ENCODE data around the gene GNAT3.

GNAT3 gene

GRCh38 chr7:80414331-80414730 is 97.5 kb downstream of the GNAT3 start:
- no peak for DNase-seq

DNA sequence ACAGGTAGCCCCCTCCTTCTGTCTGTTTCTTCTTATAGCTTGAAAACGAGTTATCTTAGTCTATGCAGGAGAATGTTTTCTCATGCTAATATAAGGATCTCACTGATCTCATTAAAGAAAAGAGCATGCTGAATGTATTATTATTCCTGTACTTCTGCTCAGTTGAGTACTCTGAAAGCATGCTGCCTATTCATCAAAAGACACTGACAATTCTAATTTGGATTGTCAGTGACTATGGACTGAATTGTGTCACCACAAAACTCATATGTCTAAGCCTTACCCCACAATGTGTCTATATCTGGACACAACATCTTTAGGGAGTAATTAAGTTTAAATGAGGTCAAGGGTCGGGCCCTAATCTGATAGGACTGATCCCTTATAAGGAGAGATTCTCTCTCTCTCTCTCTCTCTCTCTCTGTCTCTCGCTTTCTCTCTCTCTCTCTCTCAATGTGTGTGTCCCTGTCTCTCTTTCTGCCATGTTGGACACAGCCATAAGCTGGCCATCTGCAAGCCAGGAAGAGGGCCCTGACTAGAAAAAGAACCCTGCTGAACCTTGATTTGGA is 98.4 kb downstream of the GNAT3 start:
- no peak for DNase-seq

DNA sequence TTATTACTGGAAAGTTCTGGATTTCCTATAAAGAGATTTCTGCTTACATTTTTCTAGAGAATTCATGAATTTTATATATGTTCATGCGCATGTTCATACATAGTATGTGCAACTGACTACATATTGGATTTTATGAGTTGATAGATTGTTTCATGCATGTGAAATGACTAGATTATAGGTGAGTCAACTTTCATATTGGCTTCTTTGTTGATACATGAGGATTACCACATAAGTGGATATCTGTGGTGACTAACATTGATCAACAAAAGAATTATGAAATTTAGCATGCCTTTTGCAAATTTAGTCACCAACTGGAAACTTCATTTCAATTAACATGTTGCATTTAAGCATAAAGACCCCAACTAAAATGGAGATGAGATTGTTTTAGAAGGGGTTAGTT is 99.0 kb downstream of the GNAT3 start:
- DNase-seq, result no peak

- DNase-seq, result no peak
These were observed 100.2 kb downstream of the GNAT3 start for GRCh38 chr7:80411621-80412020.

DNA sequence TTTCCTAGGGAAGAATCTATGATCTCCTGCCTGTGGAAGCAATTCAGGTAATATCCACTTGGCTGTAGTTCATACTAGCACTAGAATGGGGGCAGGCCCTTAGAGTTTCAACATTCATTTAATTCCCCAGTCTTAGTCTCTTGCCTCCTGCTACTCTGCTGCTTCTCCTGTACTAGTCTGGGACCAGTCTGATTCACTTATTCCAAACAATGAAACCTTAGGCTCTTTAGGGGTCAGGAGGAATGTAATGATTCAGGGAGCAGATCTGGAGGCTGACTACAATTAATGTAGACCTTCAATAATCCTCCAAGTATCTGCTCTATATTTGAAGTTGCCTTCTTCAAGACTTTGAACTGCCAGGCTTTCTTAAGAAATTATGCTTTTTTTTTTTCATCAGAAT is 101.8 kb downstream of the GNAT3 start:
- DNase-seq, result no peak

Data from stimulated activated naive CD4-positive, alpha-beta T cell (primary cell).